Body of pancreas (tissue), 4 donors: Measurements from ENCODE around the gene SUGT1.
"Not testable (repeated sequence)": the region's sequence is repeated elsewhere in the genome, so short reads cannot be mapped to it uniquely, and the experiment has no call there.

ENCODE experiments used
- CTCF ChIP-seq, 7 experiments: fragments of 450-650 bp in 4 of 7; fragments of 200-600 bp in 3 of 7; sonication (generic) in 3 of 7; IDR thresholded peaks; one replicate each; pipeline ENCODE4 v1.5.1; 2016 to 2019; ENCODE audit warnings: antibody characterized with exemption in 7 of 7
- POLR2A ChIP-seq, 3 donors: fragments of 450-650 bp; IDR thresholded peaks; one replicate each; pipeline ENCODE4 v1.6.1; 2016; ENCODE audit warnings: antibody characterized with exemption in 3 of 3, mild to moderate bottlenecking in 2 of 3

- TF ChIP-seq CTCF, POLR2A (IDR thresholded peaks at IDR 0.05): not testable (repeated sequence)
These were observed 21.4 kb upstream of the SUGT1 start for GRCh38 chr13:52631083-52631690.
